ENCODE results near the gene ADA.

Gene ADA

GRCh38 chr20:44641325-44641724, 10.2 kb downstream of the ADA start:
- TF ChIP-seq CTCF (IDR thresholded peaks at IDR 0.05; ENCODE audit: low read depth, low read length, missing control alignments): no peak
- no peak overlapping the region for H3K4me3 ChIP-seq (replicated peaks; ENCODE audit: low read depth, low read length)
- no peak for DNase-seq (ENCODE audit: extremely low read depth, low read depth)

DNA sequence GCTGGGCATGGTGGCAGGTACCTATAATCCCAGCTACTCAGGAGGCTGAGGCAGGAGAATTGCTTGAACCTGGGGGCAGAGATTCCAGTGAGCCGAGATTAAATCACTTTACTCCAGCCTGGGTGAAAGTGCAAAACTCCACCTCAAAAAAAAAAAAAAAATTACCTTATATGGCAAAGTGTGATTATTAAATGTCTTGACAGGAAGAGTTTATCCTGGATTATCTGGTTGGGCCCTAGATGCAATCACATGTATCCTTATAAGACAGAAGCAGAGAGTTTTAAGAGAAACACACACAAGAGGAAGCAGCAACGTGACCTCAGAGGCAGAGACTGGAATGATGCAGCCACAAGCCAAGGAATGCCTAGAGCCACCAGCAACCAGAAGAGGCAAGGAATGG, 11.0 kb downstream of the ADA start:
- DNase-seq (ENCODE audit: extremely low read depth, low read depth): no peak
- no peak for TF ChIP-seq CTCF (IDR thresholded peaks at IDR 0.05; ENCODE audit: low read depth, low read length, missing control alignments)
- no peak overlapping the region for H3K4me3 ChIP-seq (replicated peaks; ENCODE audit: low read depth, low read length)

GRCh38 chr20:44637522-44638372, 13.8 kb downstream of the ADA start:
- no peak overlapping the region for H3K4me3 ChIP-seq (replicated peaks; ENCODE audit: low read depth, low read length)
- no peak for TF ChIP-seq CTCF (IDR thresholded peaks at IDR 0.05; ENCODE audit: low read depth, low read length, missing control alignments)
- no peak for DNase-seq (ENCODE audit: extremely low read depth, low read depth)

DNA sequence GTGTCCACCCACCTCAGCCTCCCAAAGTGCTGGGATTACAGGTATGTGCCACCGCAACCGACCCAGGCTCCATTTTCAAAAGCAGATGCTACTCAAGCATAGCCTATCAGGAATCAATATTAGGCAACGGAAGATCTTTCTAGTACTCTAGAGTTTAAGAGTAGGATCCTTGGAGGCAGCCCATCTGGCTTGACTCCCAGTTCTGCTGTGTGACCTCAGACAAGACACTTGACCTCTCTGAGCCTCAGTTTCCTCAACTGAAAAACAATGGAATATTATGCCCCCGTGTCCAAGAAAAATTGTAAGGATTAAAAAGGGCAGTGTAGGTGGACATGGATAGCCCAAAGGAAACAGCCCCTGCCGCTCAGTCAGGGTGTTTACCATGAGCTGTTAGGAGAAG, 14.5 kb downstream of the ADA start:
- no peak for DNase-seq (ENCODE audit: extremely low read depth, low read depth)
- H3K4me3 ChIP-seq (replicated peaks; ENCODE audit: low read depth, low read length): no peak overlapping the region
- TF ChIP-seq CTCF (IDR thresholded peaks at IDR 0.05; ENCODE audit: low read depth, low read length, missing control alignments): no peak

DNA sequence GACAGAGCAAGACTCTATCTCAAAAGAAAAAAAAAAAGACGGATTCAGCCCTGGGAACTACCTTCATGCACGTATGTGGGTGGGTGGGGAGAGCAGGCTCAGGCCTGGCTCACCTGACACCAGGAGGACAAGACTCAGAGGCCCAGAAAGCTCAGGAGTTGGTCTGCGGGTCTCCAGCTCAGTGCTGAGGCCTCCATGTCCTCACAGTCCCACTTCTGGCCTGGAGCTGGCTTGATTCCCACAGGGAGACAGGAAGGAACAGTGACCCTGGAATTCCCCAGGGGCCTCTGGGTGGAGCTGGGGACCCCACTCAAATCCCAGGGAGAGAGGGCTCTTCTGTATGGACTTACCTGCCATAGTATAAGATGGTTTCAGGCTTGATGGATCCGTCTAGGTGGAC, 15.6 kb downstream of the ADA start:
- no peak for TF ChIP-seq CTCF (IDR thresholded peaks at IDR 0.05; ENCODE audit: low read depth, low read length, missing control alignments)
- H3K4me3 ChIP-seq (replicated peaks; ENCODE audit: low read depth, low read length): no peak overlapping the region
- no peak for DNase-seq (ENCODE audit: extremely low read depth, low read depth)

GRCh38 chr20:44633872-44634600, 17.5 kb downstream of the ADA start:
- no peak for DNase-seq (ENCODE audit: extremely low read depth, low read depth)
- H3K4me3 ChIP-seq (replicated peaks; ENCODE audit: low read depth, low read length): no peak overlapping the region
- no peak for TF ChIP-seq CTCF (IDR thresholded peaks at IDR 0.05; ENCODE audit: low read depth, low read length, missing control alignments)

All from HFF-Myc (cell line).